ENCODE data around the gene ADIPOQ. TPM values are rescaled to one million over a fixed set of nuclear protein-coding genes. Genes with fewer than 3 reads are reported as not detected.
"Not testable (repeated sequence)": the region's sequence is repeated elsewhere in the genome, so short reads cannot be mapped to it uniquely, and the experiment has no call there.

The ADIPOQ gene
- total RNA-seq, 4 donors from 2014 or later: 0.17 to 0.84 (median 0.49) TPM

DNA sequence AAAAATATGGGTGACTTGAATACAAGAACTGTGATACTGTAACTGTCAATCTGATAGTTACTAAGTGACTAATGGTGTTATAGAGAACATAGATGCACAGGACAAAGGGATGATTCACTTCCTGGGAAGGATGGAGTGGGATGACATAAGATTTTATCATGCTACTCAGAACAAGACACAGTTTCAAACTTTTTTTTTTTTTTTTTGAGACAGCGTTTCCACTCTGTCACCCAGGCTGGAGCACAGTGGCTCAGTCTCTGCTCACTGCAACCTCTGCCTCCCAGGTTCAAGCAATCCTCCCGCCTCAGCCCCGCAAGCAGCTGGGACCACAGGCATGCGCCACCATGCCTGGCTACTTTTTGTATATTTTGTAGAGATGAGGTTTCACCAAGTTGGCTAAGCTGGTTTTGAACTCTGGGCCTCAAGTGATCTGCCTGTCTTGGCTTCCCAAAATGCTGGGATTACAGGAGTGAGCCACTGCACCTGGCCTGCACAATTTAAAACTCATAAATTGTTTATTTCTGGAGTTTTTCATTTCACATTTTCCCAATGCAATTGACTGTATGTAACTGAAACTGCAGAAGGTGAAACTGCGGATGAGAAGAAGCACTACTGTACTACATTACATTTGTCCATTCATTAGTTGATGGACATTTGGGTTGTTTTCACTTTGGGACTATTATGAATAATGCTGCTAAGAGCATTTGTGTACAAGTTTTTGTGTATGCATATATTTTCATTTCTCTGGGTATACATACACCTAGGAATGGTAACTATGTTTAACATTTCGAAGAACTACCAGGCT is 40.6 kb downstream of the ADIPOQ start:
- WGBS: 86% methylated on average over 6 of the region's 6 CpGs
- no peaks in the 10 kb centered on the region for H3K4me1 ChIP-seq
- intact Hi-C loops (cut with DNase I): no loop called here
- H3K27me3 ChIP-seq: no peaks in the 10 kb centered on the region
- no peak overlapping the region for H3K4me3 ChIP-seq
- TF ChIP-seq, protein P1, sequence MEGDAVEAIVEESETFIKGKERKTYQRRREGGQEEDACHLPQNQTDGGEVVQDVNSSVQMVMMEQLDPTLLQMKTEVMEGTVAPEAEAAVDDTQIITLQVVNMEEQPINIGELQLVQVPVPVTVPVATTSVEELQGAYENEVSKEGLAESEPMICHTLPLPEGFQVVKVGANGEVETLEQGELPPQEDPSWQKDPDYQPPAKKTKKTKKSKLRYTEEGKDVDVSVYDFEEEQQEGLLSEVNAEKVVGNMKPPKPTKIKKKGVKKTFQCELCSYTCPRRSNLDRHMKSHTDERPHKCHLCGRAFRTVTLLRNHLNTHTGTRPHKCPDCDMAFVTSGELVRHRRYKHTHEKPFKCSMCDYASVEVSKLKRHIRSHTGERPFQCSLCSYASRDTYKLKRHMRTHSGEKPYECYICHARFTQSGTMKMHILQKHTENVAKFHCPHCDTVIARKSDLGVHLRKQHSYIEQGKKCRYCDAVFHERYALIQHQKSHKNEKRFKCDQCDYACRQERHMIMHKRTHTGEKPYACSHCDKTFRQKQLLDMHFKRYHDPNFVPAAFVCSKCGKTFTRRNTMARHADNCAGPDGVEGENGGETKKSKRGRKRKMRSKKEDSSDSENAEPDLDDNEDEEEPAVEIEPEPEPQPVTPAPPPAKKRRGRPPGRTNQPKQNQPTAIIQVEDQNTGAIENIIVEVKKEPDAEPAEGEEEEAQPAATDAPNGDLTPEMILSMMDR (IDR thresholded peaks at IDR 0.05): no peak
- TF ChIP-seq POLR2AphosphoS5 (IDR thresholded peaks at IDR 0.05) (no peak), POLR2A (IDR thresholded peaks at IDR 0.05; ENCODE audit: low read depth) (no peak), EP300 (IDR thresholded peaks at IDR 0.05) (no peak)
- H3K36me3 ChIP-seq: no peaks in the 10 kb centered on the region
- DNase-seq (ENCODE audit: extremely low spot score): peak; percentile 60
- H3K27ac ChIP-seq (replicated peaks in 1 of 4): no peak overlapping the region
- H3K9me3 ChIP-seq: no peaks in the 10 kb centered on the region

DNA sequence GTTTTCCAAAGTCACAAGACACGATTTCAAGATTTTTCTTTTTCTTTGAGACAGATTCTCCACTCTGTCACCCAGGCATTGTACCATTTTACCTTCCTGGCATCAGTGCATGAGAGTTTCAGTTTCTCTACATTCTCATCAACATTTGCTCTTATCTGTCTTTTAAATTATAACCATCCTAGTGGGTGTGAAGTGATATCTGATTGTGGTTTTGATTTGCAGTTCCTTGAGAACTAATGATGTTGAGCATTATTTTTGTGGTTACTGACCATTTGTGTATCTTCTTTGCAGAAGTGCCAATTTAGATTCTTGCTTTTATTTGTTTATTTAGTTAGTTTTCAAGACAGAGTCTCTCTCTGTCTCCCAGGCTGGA is 41.2 kb downstream of the ADIPOQ start:
- Histone ChIP-seq H3K9me3 (no peaks in the 10 kb centered on the region), H3K36me3 (no peaks in the 10 kb centered on the region), H3K4me3 (no peak overlapping the region), H3K27me3 (no peaks in the 10 kb centered on the region), H3K27ac (replicated peaks in 1 of 4) (no peak overlapping the region), H3K4me1 (no peaks in the 10 kb centered on the region)
- intact Hi-C loops (cut with DNase I): no loop called here
- TF ChIP-seq POLR2AphosphoS5 (IDR thresholded peaks at IDR 0.05) (no peak), EP300 (IDR thresholded peaks at IDR 0.05) (no peak), POLR2A (IDR thresholded peaks at IDR 0.05; ENCODE audit: low read depth) (no peak)
- TF ChIP-seq, protein P1 (IDR thresholded peaks at IDR 0.05): no peak
- no peak for DNase-seq (ENCODE audit: extremely low spot score)
- 79% methylated on average over 1 of the region's 1 CpG for WGBS

DNA sequence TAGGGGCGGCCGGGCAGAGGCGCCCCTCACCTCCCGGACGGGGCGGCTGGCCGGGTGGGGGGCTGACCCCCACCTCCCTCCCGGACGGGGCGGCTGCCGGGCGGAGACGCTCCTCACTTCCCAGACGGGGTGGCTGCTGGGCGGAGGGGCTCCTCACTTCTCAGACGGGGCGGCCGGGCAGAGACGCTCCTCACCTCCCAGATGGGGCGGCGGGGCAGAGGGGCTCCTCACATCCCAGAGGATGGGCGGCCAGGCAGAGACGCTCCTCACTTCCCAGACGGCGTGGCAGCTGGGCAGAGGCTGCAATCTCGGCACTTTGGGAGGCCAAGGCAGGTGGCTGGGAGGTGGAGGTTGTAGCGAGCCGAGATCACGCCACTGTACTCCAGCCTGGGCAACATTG is 42.4 kb downstream of the ADIPOQ start:
- H3K27me3 ChIP-seq; H3K4me1 ChIP-seq; H3K9me3 ChIP-seq; H3K36me3 ChIP-seq; H3K27ac ChIP-seq (replicated peaks in 1 of 4); H3K4me3 ChIP-seq; DNase-seq (ENCODE audit: extremely low spot score); intact Hi-C loops (cut with DNase I): not testable (repeated sequence)
- WGBS: 95% methylated on average over 11 of the region's 29 CpGs

DNA sequence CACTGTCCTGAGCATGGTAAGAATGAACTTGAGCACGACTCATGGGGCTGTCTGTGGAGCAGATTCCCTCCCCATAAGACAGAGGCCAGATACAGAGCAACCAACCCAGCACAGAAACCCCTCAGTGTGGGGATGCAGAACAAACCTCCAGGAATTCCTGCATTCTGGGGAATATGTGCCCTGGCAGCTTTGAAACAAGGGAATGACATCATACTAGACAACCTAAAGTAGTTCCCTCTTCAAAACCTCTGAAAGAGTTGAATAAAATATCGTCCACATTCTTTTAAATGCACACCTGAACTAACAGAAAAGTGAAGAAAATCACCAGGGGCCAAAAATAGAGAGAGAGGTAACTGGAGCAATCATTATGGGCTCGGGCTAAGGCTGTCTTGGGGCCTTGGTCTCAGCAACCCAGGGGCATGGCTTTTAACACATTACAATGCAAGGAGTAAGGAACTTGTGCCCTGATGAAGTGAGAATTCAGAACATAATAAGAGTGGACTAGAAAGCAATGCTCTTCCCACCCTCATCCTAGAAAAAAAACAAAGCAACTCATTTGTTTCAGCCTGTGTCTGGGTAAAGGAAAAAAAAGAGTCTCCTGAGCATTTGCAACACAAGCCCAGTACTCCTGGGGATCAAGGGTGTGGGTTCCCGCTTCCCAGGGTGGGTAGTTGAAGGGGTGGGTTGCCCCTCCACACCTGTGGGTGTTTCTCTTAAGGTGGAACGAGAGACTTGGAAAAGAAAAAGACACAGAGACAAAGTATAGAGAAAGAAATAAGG is 43.9 kb downstream of the ADIPOQ start:
- WGBS: 85% methylated on average over 5 of the region's 5 CpGs
- TF ChIP-seq EP300 (IDR thresholded peaks at IDR 0.05) (no peak), POLR2A (IDR thresholded peaks at IDR 0.05; ENCODE audit: low read depth) (no peak), POLR2AphosphoS5 (IDR thresholded peaks at IDR 0.05) (no peak)
- TF ChIP-seq, protein P1 (IDR thresholded peaks at IDR 0.05): no peak
- Histone ChIP-seq H3K4me3 (no peak overlapping the region), H3K9me3 (no peaks in the 10 kb centered on the region), H3K36me3 (no peaks in the 10 kb centered on the region), H3K27me3 (no peaks in the 10 kb centered on the region), H3K27ac (replicated peaks in 1 of 4) (no peak overlapping the region), H3K4me1 (no peaks in the 10 kb centered on the region)
- intact Hi-C loops (cut with DNase I): no loop called here
- no peak for DNase-seq (ENCODE audit: extremely low spot score)

DNA sequence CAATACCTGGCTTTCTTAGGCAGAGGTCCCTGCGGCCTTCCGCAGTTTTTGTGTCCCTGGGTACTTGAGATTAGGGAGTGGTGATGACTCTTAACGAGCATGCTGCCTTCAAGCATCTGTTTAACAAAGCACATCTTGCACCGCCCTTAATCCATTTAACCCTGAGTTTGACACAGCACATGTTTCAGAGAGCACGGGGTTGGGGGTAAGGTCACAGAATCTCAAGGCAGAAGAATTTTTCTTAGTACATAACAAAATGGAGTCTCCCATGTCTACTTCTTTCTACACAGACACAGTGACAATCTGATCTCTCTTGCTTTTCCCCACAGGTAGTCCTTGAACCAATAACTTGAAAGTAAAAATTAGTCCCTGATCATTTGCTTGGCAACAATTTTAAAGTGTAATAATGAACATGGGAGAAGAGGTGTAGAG is 45.0 kb downstream of the ADIPOQ start:
- no CpG with 5 or more reads among the region's 5 CpGs for WGBS

More for the DNA sequence above, 45.0 kb downstream of the ADIPOQ start:
- H3K36me3 ChIP-seq; DNase-seq (ENCODE audit: extremely low spot score); intact Hi-C loops (cut with DNase I); H3K27ac ChIP-seq (replicated peaks in 1 of 4); H3K4me1 ChIP-seq; H3K27me3 ChIP-seq; H3K4me3 ChIP-seq; H3K9me3 ChIP-seq: not testable (repeated sequence)

Data from esophagus muscularis mucosa (tissue), 4 donors.